HAP-1 (cell line): ENCODE results near the gene RMRP.
"Not testable (repeated sequence)": the region's sequence is repeated elsewhere in the genome, so short reads cannot be mapped to it uniquely, and the experiment has no call there.

ENCODE experiments used
- DNase-seq, 2 experiments: peaks; one replicate each; pipeline ENCODE4 v3.0.0-alpha.2; 2016 to 2020; ENCODE audit warnings: low spot score in 2 of 2
- H3K27me3 ChIP-seq: fragments of 250-450 bp; sonication (Bioruptor Pico); 2 replicates; pipeline ENCODE4 v1.5.1; 2020; ENCODE audit warnings: low read depth, mild to moderate bottlenecking, moderate library complexity
- H3K36me3 ChIP-seq: fragments of 250-450 bp; sonication (Bioruptor Pico); replicated peaks from 2 replicates; pipeline ENCODE4 v1.5.1; 2020; ENCODE audit warnings: mild to moderate bottlenecking
- H3K4me1 ChIP-seq: fragments of 250-450 bp; sonication (Bioruptor Pico); 2 replicates; pipeline ENCODE4 v1.5.1; 2020; ENCODE audit warnings: mild to moderate bottlenecking
- H3K4me3 ChIP-seq: fragments of 250-450 bp; sonication (Bioruptor Pico); 2 replicates; pipeline ENCODE4 v1.5.1; 2020; ENCODE audit warnings: mild to moderate bottlenecking, moderate library complexity
- H3K9me3 ChIP-seq: fragments of 250-450 bp; sonication (Bioruptor Pico); 2 replicates; pipeline ENCODE4 v1.5.1; 2020; ENCODE audit warnings: mild to moderate bottlenecking, moderate library complexity
- in situ Hi-C: fragments of 300-500 bp; cut with MboI; formaldehyde crosslinking; loops from 3 replicates; pipeline ENCODE4 v1.14.3; 2020; ENCODE audit warnings: low sequenced_read_pairs, inconsistent platforms, mixed read lengths

Gene RMRP

GRCh38 chr9:35615981-35616680 is 41.7 kb downstream of the RMRP start:
- no peak for DNase-seq
- in situ Hi-C loops, result no loop called here
- H3K4me1 ChIP-seq, result no peaks in the 10 kb centered on the region

DNA sequence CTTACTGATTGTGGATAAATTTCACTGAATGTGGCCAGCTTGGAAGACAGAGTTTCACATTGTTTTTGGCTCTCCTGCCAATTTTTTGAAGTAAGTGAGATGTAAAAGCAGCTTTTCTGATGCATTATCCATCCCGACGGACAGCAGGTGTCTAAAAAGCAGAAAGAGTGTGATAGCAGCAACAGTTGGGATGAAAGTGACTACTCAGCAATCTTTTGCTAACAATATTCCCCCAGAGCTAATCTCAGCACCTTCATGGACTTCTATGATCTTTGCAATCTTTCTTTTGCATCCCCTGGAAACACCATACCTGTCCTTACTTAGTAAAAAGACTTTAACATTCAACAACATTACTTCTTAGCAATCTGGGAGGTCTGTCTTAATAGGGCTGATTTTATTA is 45.0 kb downstream of the RMRP start:
- Histone ChIP-seq H3K4me3 (no peak overlapping the region), H3K36me3 (peaks cover 5% of the 10 kb centered on the region), H3K27me3 (peaks cover 16% of the 10 kb centered on the region; the same call in 1 of the 2 replicates), H3K4me1 (no peaks in the 10 kb centered on the region), H3K9me3 (no peaks in the 10 kb centered on the region)
- no peak for DNase-seq
- in situ Hi-C loops, result no loop called here

More at GRCh38 chr9:35615981-35616680, 41.7 kb downstream of the RMRP start:
- peaks cover 16% of the 10 kb centered on the region; the same call in 1 of the 2 replicates for H3K27me3 ChIP-seq
- no peaks in the 10 kb centered on the region for H3K9me3 ChIP-seq
- H3K4me3 ChIP-seq, result no peak overlapping the region
- H3K36me3 ChIP-seq, result no peaks in the 10 kb centered on the region

GRCh38 chr9:35612066-35612465 is 45.8 kb downstream of the RMRP start:
- H3K36me3 ChIP-seq, DNase-seq, H3K4me3 ChIP-seq, H3K4me1 ChIP-seq, in situ Hi-C loops, H3K9me3 ChIP-seq: not testable (repeated sequence)
- H3K27me3 ChIP-seq, result peaks cover 13% of the 10 kb centered on the region; the same call in 1 of the 2 replicates

GRCh38 chr9:35611230-35611797 is 46.5 kb downstream of the RMRP start:
- Histone ChIP-seq H3K4me3 (no peak overlapping the region), H3K36me3 (peaks cover 5% of the 10 kb centered on the region), H3K27me3 (peaks cover 9% of the 10 kb centered on the region; the same call in 1 of the 2 replicates), H3K4me1 (peaks cover 6% of the 10 kb centered on the region), H3K9me3 (no peaks in the 10 kb centered on the region)
- peak; percentile 22 to 67 for DNase-seq
- in situ Hi-C loops, result no loop called here

- Histone ChIP-seq H3K36me3 (peaks cover 5% of the 10 kb centered on the region), H3K27me3 (peaks cover 7% of the 10 kb centered on the region; the same call in 1 of the 2 replicates), H3K4me3 (no peak overlapping the region), H3K9me3 (no peaks in the 10 kb centered on the region), H3K4me1 (peaks cover 8% of the 10 kb centered on the region)
- in situ Hi-C loops, result no loop called here
- no peak for DNase-seq
Observed at GRCh38 chr9:35609820-35610163, 48.0 kb downstream of the RMRP start.

GRCh38 chr9:35609001-35609819 is 48.6 kb downstream of the RMRP start:
- H3K36me3 ChIP-seq, result peaks cover 5% of the 10 kb centered on the region
- peaks cover 5% of the 10 kb centered on the region; the same call in 1 of the 2 replicates for H3K27me3 ChIP-seq
- no peaks in the 10 kb centered on the region for H3K9me3 ChIP-seq
- no peak for DNase-seq
- in situ Hi-C loops, result no loop called here
- no peak overlapping the region for H3K4me3 ChIP-seq
- peaks cover 14% of the 10 kb centered on the region for H3K4me1 ChIP-seq

- DNase-seq, result no peak
- Histone ChIP-seq H3K9me3 (no peaks in the 10 kb centered on the region), H3K4me1 (peaks cover 19% of the 10 kb centered on the region), H3K36me3 (peaks cover 5% of the 10 kb centered on the region), H3K27me3 (peaks cover under 1% of the 10 kb centered on the region; the same call in 1 of the 2 replicates), H3K4me3 (no peak overlapping the region)
- in situ Hi-C loops, result no loop called here
Observed at GRCh38 chr9:35608221-35608620, 49.6 kb downstream of the RMRP start.
